Gastroesophageal sphincter (tissue), 4 donors: ENCODE data around the gene LGR5. TPM values are rescaled to one million over a fixed set of nuclear protein-coding genes. Genes with fewer than 3 reads are reported as not detected.

Source experiments
- ATAC-seq: fragments of 150-250 bp; one replicate; pipeline ENCODE4 v1.9.1; 2016; ENCODE audit warnings: mild to moderate bottlenecking, moderate library complexity
- H3K27ac ChIP-seq, 4 donors: fragments of 200-600 bp; sonication (generic) in 3 of 4; 1 replicate in 3 of 4; 2 replicates in 1 of 4; pipeline ENCODE4 v1.5.1; 2016 to 2019
- H3K27me3 ChIP-seq: fragments of 200-600 bp; sonication (generic); one replicate; pipeline ENCODE4 v1.5.1; 2019
- H3K36me3 ChIP-seq, 2 donors: fragments of 200-600 bp; sonication (generic); one replicate each; pipeline ENCODE4 v1.5.1; 2019; ENCODE audit warnings: control low read depth in 1 of 2
- H3K4me1 ChIP-seq, 3 donors: fragments of 200-600 bp; sonication (generic); 1 replicate in 2 of 3; 2 replicates in 1 of 3; pipeline ENCODE4 v1.5.1; 2016 to 2019; ENCODE audit warnings: control low read depth in 2 of 3
- H3K4me3 ChIP-seq, 2 donors: fragments of 200-600 bp; sonication (generic); one replicate each; pipeline ENCODE4 v1.5.1; 2019; ENCODE audit warnings: mild to moderate bottlenecking in 1 of 2, moderate library complexity in 1 of 2
- H3K9me3 ChIP-seq, 3 donors: fragments of 200-600 bp; sonication (generic); one replicate each; pipeline ENCODE4 v1.5.1; 2017 to 2019; ENCODE audit warnings: control low read depth in 2 of 3
- CTCF ChIP-seq, 4 experiments: fragments of 200-600 bp in 2 of 4; fragments of 450-650 bp in 2 of 4; sonication (generic) in 1 of 4; IDR thresholded peaks; one replicate each; pipeline ENCODE4 v1.5.1; 2017 to 2019; ENCODE audit warnings: antibody characterized with exemption in 4 of 4, mild to moderate bottlenecking in 2 of 4, moderate library complexity in 2 of 4
- EP300 ChIP-seq: sonication (generic); formaldehyde crosslinking; IDR thresholded peaks from one replicate; pipeline ENCODE4 v1.6.1; 2017; ENCODE audit warnings: antibody characterized with exemption, mild to moderate bottlenecking
- POLR2A ChIP-seq, 2 donors: fragments of 450-650 bp; IDR thresholded peaks; one replicate each; pipeline ENCODE4 v1.6.1; 2017; ENCODE audit warnings: antibody characterized with exemption in 2 of 2, mild to moderate bottlenecking in 2 of 2, moderate library complexity in 1 of 2
- POLR2AphosphoS5 ChIP-seq: sonication (generic); formaldehyde crosslinking; IDR thresholded peaks from one replicate; pipeline ENCODE4 v1.6.1; 2017; ENCODE audit warnings: antibody characterized with exemption
- WGBS, 2 donors: methylation state at CpG; one replicate each; pipeline ENCODE4 v1.1.5; 2018; ENCODE audit warnings: low coverage in 1 of 2; 5-methylcytosine and 5-hydroxymethylcytosine counted together
- total RNA-seq, 4 donors: library from RNA; depleted of rRNA; stranded (reverse); fragments of >200 nt; gene quantifications; one replicate each; pipeline ENCODE4 v1.1.0, GENCODE V29; 2016

Gene LGR5
- total RNA-seq, 4 donors from 2014 or later, result 0.12 to 0.47 (median 0.40) TPM; not detected in 1

DNA sequence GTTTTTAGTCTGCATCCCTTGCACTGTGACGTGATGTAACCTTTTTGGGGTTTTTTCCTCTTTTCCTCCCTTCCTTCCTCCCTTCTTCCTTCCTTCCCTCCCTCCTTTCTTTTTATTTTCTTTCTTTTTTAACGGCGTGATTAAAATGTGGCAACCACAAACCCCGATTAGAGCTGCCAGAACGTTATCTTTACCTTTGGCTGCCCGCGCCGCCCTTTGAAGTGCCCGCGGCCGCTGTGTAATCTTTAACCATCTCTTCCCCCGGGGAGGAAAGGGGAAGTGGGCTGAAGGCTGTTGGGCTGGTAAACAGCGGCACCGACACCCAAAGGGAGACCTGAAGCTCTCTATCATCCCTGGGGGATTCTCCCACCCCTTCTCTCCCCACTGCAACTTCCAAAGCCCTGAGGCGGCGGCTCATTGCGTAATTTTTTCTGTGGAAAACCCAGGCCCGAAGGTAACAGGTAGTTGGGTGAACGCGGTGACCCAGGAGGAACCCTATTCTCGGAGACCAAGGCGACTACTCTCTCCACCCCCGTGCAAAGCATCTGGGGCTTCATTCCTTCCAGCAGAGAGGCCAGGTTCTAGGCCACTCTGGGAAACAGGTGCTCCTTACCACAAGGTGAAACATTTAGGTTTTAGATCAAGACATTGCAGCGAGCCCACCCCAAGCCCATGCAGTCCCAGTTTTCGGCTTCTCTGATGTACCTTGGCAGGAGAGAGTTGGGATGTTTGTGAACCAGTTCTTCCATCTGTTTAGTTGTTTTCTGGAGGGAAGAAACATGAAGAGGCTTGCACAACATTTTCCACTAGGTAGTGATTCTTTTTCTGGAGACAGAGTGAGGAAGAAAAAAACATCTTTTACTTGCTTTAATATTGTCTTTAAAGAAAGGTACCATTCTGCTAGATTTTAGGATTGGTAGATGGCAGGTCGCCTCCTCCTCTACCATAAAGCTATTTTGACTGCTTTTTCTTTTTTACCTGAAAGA lies 1.5 kb downstream of the LGR5 start:
- H3K36me3 ChIP-seq, result no peaks in the 10 kb centered on the region
- 13 to 50% methylated on average over 2 to 15 of the region's 26 CpGs for WGBS, 2 donors
- H3K27ac ChIP-seq, result no peak overlapping the region
- peaks cover 0 to 9% (median 0%) of the 10 kb centered on the region in 3 donors for H3K9me3 ChIP-seq
- H3K4me3 ChIP-seq, result peak overlapping the region in 1 of 2 donors; percentile 48
- peaks cover 65% of the 10 kb centered on the region for H3K27me3 ChIP-seq
- no peak for ATAC-seq
- H3K4me1 ChIP-seq, result peaks cover 0 to 26% (median 0%) of the 10 kb centered on the region in 3 donors
- TF ChIP-seq CTCF (IDR thresholded peaks at IDR 0.05), result no peak
- TF ChIP-seq POLR2A (IDR thresholded peaks at IDR 0.05), result no peak
- no peak for TF ChIP-seq EP300
- TF ChIP-seq POLR2AphosphoS5, result no peak

- no peak for ATAC-seq
- H3K4me1 ChIP-seq, result peaks cover 0 to 26% (median 0%) of the 10 kb centered on the region in 3 donors
- TF ChIP-seq EP300 (no peak), CTCF (IDR thresholded peaks at IDR 0.05) (no peak), POLR2A (IDR thresholded peaks at IDR 0.05) (no peak), POLR2AphosphoS5 (no peak)
- peaks cover 58% of the 10 kb centered on the region for H3K27me3 ChIP-seq
- WGBS, 2 donors, result 75 to 78% methylated on average over 1 to 4 of the region's 4 CpGs
- no peak overlapping the region for H3K27ac ChIP-seq
- H3K9me3 ChIP-seq, result no peaks in the 10 kb centered on the region
- no peak overlapping the region for H3K4me3 ChIP-seq
- H3K36me3 ChIP-seq, result no peaks in the 10 kb centered on the region
These were observed 2.4 kb downstream of the LGR5 start for GRCh38 chr12:71441836-71442566.

- WGBS, 2 donors, result 27% methylated on average over 1 of the region's 1 CpG; no CpG with 5 or more reads in 1 of the 2 donors
- H3K27ac ChIP-seq, result no peak overlapping the region
- H3K36me3 ChIP-seq, result no peaks in the 10 kb centered on the region
- H3K4me1 ChIP-seq, result peaks cover 0 to 26% (median 0%) of the 10 kb centered on the region in 3 donors
- no peak for TF ChIP-seq POLR2A (IDR thresholded peaks at IDR 0.05)
- no peak for TF ChIP-seq POLR2AphosphoS5
- no peak for TF ChIP-seq EP300
- no peak for TF ChIP-seq CTCF (IDR thresholded peaks at IDR 0.05)
- no peaks in the 10 kb centered on the region for H3K9me3 ChIP-seq
- ATAC-seq, result no peak
- no peak overlapping the region for H3K4me3 ChIP-seq
- H3K27me3 ChIP-seq, result peaks cover 52% of the 10 kb centered on the region
These were observed 3.0 kb downstream of the LGR5 start for GRCh38 chr12:71442567-71442931.

DNA sequence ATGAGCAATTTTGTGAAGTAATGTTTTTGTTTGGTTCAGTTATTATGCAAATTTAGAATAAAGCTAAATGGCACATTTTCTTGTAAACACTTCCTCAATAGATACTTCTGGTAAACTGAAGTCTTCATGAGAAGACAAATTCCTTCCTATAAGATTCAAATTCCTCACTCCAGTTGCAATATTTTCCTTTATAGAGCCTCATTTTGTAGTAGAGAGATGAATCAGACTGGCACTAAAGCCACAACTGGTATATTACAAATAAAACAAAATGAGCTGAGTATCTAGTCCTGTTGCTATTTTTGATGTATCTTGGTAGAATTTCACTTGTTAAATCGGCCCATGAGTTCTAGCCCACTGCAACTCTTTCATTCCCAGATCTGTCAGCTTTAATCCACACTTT lies 5.5 kb downstream of the LGR5 start:
- Histone ChIP-seq H3K4me3 (no peak overlapping the region), H3K4me1 (peaks cover 0 to 10% (median 0%) of the 10 kb centered on the region in 3 donors), H3K27ac (no peak overlapping the region), H3K36me3 (no peaks in the 10 kb centered on the region), H3K27me3 (peaks cover 34% of the 10 kb centered on the region), H3K9me3 (no peaks in the 10 kb centered on the region)
- no peak for ATAC-seq
- TF ChIP-seq EP300 (no peak), CTCF (IDR thresholded peaks at IDR 0.05) (no peak), POLR2A (IDR thresholded peaks at IDR 0.05) (no peak), POLR2AphosphoS5 (no peak)
- WGBS, 2 donors, result 60 to 61% methylated on average over 1 of the region's 1 CpG
